Bronchial smooth muscle cell (primary cell): ENCODE data around the gene PCDH19. TPM values are rescaled to one million over a fixed set of nuclear protein-coding genes. Genes with fewer than 3 reads are reported as not detected.

Experiments
- total RNA-seq: library from RNA; depleted of rRNA; stranded (reverse); fragments of >200 nt; gene quantifications from 2 replicates; pipeline ENCODE4 v1.2.1, GENCODE V29; 2014

The PCDH19 gene
- under 0.01 TPM in 1 of 2 replicates, not detected in the other for total RNA-seq

GRCh38 chrX:100409610-100410590 is at the start of gene PCDH19:
Gene PCDH19, minus strand, starts transcription at chrX:100410273. Its CDS starts 1,676 bp downstream, at chrX:100408597.

Other genes with a start within 250 kb of the PCDH19 start
- not detected in 2 replicates for gene TNMD, start 174.7 kb upstream of the PCDH19 start, total RNA-seq
- 31.8 and 31.9 TPM in 2 replicates for gene TSPAN6, start 226.5 kb upstream of the PCDH19 start, total RNA-seq
- gene SRPX2, start 233.9 kb upstream of the PCDH19 start, total RNA-seq: 26.0 and 36.9 TPM in 2 replicates